Activated CD8-positive, alpha-beta memory T cell treated with anti-CD3 and anti-CD28 coated beads, Interleukin-2, amount 50 U/mL, for 24 hours (primary cell): ENCODE measurements around the gene CSTB.

Experiments used
- DNase-seq: peaks from one replicate; pipeline ENCODE4 v3.0.0-alpha.2; 2020; ENCODE audit errors: extremely low read depth

CSTB gene

DNA sequence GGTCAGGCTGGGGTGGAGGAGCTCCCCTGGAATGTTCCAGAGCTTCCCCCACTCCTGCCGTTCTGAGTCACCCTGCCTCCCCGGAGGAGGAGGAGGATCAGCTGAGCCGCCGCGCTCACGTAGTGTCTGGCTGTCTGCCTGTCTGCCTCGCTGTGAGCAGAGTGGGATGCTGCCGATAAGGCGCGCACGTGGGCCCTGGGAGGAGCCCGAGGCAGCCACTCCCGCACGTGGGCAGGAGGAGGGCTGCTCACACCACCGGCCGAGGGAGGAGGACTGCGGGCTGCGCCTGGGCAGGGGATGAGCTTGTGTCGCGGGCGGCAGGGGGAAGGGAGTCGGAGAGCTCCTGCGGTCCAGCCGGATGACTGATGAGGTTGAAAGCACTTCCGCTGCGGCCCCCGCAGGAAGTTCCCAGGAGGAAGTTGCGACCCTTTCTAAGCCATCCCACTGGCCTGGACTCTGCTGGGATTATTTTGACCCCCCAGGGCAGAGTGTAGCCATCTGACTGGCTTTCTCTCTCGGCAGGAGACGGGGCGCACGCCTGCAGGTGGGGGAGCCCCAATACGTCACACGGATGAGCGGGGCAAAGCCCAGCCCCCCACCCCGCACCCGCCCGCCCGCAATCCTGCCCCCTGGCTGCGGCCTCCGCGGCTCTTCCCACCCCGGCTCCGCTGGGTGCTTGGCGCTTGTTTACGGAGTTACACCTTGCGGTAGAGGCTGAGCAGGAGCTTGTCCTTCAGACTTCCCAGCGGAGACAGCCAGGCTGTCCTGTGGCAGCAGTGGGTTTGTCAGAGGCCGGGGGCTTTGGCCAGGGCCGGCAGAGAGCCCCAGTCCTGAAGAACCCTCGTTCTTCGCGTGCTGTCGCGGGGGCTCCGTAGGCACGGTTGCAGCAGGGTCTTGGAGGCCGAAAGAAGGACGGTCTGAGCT, 47.4 kb downstream of the CSTB start:
- peak; percentile 68 for DNase-seq

DNA sequence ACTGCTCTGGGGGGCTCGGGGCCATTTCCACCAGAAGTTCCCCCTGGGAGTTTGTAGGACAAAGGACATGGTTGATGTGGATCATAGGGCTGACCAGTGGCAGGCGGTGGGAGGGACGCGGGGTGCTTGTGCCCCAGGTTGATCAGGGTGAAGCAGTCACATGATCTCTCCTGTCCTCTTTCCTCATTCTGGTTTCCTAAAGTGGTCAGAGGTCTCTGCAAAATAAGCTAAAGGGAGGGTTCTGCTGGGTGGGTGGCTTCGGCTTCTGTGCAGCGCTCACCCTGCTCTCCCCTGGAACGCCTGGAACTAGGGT, 48.0 kb downstream of the CSTB start:
- no peak for DNase-seq

DNA sequence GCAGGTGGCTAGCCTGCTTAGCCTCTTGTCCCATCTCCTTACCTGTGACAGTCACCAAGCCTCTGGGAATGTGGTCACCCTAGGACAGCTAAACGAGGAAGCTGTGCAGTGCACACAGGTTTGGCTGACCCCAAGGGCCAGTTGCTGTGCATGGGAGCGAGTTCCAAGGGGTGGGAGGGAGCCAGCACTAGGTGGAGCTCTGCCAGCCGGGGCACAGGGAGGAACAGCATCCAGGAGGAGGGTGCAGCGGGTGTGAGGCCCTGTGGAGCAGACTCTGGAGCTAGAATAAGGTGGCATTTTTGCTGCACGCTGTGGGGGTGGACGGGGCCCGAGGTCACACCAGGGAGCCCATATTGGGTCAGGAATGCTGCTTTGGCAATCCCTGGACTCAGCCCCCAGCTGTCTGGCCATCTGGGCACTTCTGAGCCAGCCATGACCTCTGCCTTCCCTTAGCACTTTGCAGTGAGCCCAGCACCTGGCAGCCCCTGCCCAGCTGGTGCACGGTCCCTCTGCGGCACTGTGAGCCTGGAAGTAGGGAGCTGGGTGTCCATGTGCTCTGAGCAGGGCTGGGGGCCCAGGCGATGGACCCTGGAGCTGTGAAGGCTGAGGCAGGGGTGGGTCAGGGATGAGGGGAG, 48.5 kb downstream of the CSTB start:
- no peak for DNase-seq

DNA sequence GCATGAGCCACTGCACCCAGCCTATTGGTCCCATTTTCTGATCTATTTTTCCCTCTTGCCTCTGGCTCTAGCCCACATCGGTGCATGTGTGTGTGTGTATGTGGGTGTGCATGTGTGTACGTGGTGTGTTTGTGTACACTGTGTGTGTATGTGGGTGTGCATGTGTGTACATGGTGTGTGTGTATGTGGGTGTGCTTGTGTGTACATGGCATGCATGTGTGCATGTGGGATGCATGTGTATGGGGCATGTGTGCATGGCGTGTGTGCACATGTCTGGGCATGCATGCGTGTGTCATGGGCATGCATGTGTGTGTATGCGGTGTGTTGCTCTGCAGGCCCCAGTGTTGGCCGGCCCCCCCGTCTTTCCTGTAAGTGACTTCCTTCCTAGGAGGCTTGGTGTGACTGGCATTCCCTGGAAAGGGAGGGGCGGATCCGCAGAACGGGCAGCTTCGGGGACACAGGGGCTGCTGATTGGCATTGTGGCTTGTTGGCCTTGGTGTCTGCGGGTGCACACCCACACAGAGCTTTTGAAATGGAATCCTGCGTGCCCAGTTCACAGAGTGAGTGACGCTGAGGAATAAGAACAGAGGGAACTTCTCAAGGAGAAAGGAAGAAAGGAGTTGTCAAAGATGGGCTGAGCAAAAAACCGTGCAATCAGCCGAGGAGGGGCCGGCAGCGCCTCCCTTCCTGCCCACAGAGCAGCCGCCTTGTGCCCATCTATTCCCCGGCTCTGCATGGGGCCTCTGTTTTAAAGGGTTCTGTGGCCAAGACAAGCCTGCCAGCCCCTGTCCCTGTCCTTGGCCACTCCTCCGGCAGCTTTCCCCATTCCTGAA, 49.2 kb downstream of the CSTB start:
- DNase-seq, result no peak
